Measurements from ENCODE around the gene TSPYL4.

Gene TSPYL4

GRCh38 chr6:116221911-116222310, 32.0 kb downstream of the TSPYL4 start:
- no peak for DNase-seq

GRCh38 chr6:116221067-116221466, 32.8 kb downstream of the TSPYL4 start:
- DNase-seq, result no peak

- no peak for DNase-seq
These were observed 35.0 kb downstream of the TSPYL4 start for GRCh38 chr6:116218866-116219265.

GRCh38 chr6:116218172-116218633, 35.7 kb downstream of the TSPYL4 start:
- peak; percentile 48 to 60 for DNase-seq

GRCh38 chr6:116217069-116217468, 36.8 kb downstream of the TSPYL4 start:
- peak; percentile 65 to 85 for DNase-seq

GRCh38 chr6:116215414-116215813, 38.5 kb downstream of the TSPYL4 start:
- DNase-seq, result no peak

- no peak for DNase-seq
These were observed 39.2 kb downstream of the TSPYL4 start for GRCh38 chr6:116214681-116215080.

- DNase-seq, result no peak
These were observed 43.0 kb downstream of the TSPYL4 start for GRCh38 chr6:116210750-116211425.

GRCh38 chr6:116210316-116210715, 43.6 kb downstream of the TSPYL4 start:
- no peak for DNase-seq

- no peak for DNase-seq
These were observed 45.7 kb downstream of the TSPYL4 start for GRCh38 chr6:116208056-116208785.

GRCh38 chr6:116206231-116206903, 47.5 kb downstream of the TSPYL4 start:
- peak; percentile 48 to 49 for DNase-seq

GRCh38 chr6:116205281-116205680, 48.6 kb downstream of the TSPYL4 start:
- no peak for DNase-seq

GRCh38 chr6:116201538-116201937, 52.3 kb downstream of the TSPYL4 start:
- no peak for DNase-seq

- DNase-seq, result no peak
These were observed 53.1 kb downstream of the TSPYL4 start for GRCh38 chr6:116200619-116201249.
